Duodenal mucosa (tissue), 2 donors: ENCODE measurements around the gene XXYLT1.
"Not testable (repeated sequence)": the region's sequence is repeated elsewhere in the genome, so short reads cannot be mapped to it uniquely, and the experiment has no call there.

ENCODE experiments used
- H3K27ac ChIP-seq: one replicate; pipeline ENCODE4 v1.7.0; 2013; ENCODE audit warnings: low read depth, low read length
- H3K27me3 ChIP-seq, 2 donors: one replicate each; pipeline ENCODE4 v1.7.0; 2013; ENCODE audit warnings: low read length in 2 of 2, control low read depth in 1 of 2; ENCODE audit not compliant: insufficient read depth in 2 of 2, control insufficient read depth in 1 of 2
- H3K36me3 ChIP-seq, 2 donors: one replicate each; pipeline ENCODE4 v1.7.0; 2013; ENCODE audit warnings: low read length in 2 of 2, control low read depth in 1 of 2; ENCODE audit not compliant: insufficient read depth in 2 of 2, control insufficient read depth in 1 of 2
- H3K4me1 ChIP-seq, 2 donors: one replicate each; pipeline ENCODE4 v1.7.0; 2013; ENCODE audit warnings: low read length in 2 of 2, control low read depth in 1 of 2; ENCODE audit not compliant: insufficient read depth in 2 of 2, control insufficient read depth in 1 of 2
- H3K4me3 ChIP-seq, 2 donors: one replicate each; pipeline ENCODE4 v1.7.0; 2013; ENCODE audit warnings: low read length in 2 of 2, low read depth in 1 of 2
- H3K9ac ChIP-seq, 2 donors: one replicate each; pipeline ENCODE4 v1.7.0; 2013; ENCODE audit warnings: low read length in 2 of 2, low read depth in 1 of 2
- H3K9me3 ChIP-seq, 2 donors: one replicate each; pipeline ENCODE4 v1.7.0; 2013; ENCODE audit warnings: low read length in 2 of 2, control low read depth in 1 of 2; ENCODE audit not compliant: control insufficient read depth in 1 of 2

The XXYLT1 gene

GRCh38 chr3:195218331-195218730 lies 52.6 kb downstream of the XXYLT1 start:
- H3K36me3 ChIP-seq, H3K9ac ChIP-seq, H3K27me3 ChIP-seq, H3K27ac ChIP-seq, H3K4me3 ChIP-seq, H3K4me1 ChIP-seq, H3K9me3 ChIP-seq: not testable (repeated sequence)

DNA sequence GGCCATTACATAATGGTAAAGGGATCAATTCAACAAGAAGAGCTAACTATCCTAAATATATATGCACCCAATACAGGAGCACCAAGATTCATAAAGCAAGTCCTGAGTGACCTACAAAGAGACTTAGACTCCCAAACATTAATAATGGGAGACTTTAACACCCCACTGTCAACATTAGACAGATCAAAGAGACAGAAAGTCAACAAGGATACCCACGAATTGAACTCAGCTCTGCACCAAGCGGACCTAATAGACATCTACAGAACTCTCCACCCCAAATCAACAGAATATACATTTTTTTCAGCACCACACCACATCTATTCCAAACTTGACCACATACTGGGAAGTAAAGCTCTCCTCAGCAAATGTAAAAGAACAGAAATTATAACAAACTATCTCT lies 55.4 kb downstream of the XXYLT1 start:
- not testable (repeated sequence) for H3K9me3 ChIP-seq, H3K27ac ChIP-seq, H3K36me3 ChIP-seq, H3K9ac ChIP-seq, H3K27me3 ChIP-seq, H3K4me1 ChIP-seq, H3K4me3 ChIP-seq

DNA sequence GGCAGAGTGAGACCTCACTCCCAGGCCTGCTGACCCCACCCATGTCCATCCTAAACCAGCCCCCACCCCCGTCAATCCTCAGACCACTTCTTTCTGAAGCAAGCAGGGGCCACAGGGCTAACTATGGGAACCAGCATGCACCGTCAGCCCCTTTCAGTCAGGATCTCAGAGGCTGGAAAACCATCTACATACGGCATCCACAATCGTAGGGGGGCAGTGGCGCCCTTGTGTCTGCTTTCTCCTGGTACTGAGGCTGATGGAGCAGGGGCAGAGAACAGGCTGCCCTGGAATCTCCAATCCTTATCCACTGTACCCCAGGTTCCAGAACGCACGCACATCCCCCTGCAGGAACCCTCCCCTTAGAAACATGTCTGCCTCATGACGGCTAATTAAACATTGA lies 56.6 kb downstream of the XXYLT1 start:
- Histone ChIP-seq H3K4me1 (peaks cover 8 to 9% of the 10 kb centered on the region in 2 donors), H3K9ac (no peak overlapping the region), H3K9me3 (no peaks in the 10 kb centered on the region), H3K27me3 (no peaks in the 10 kb centered on the region), H3K27ac (no peak overlapping the region), H3K4me3 (no peak overlapping the region), H3K36me3 (no peaks in the 10 kb centered on the region)

DNA sequence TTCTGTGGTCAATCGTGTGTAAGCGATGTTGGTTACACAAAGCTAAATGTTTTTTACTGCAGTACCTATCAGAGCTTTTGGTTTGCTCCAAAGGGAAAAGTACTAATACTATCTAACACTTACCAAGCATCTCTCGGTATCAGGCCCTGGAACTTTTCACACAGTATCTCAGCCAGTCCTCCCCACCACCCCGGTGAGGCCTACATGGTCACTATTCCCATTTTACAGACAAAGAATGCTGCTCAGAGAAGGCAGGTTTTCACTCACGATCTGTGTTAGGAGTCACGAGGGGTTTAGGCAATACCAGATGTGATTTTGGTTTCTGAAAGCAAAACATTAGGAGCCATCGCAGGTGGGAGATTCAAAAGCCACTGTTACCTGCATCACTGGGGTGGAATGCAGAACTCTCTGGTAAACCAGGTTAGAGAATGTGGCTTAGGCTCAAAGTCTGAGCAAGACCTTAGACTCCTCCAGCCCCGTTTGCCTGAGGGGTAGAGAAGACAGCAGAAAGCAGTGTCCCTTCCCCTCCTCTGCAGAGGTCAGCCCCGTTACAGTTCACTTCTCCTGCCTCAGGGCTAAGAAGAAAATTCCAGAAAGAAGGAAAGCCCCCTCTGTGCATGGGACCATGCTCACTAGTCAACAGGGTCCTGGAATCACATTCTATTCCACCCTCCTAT lies 57.2 kb downstream of the XXYLT1 start:
- H3K9me3 ChIP-seq = no peaks in the 10 kb centered on the region
- no peaks in the 10 kb centered on the region for H3K27me3 ChIP-seq
- no peak overlapping the region for H3K4me3 ChIP-seq
- H3K4me1 ChIP-seq = peaks cover 9 to 13% of the 10 kb centered on the region in 2 donors
- no peaks in the 10 kb centered on the region for H3K36me3 ChIP-seq
- H3K9ac ChIP-seq = no peak overlapping the region
- H3K27ac ChIP-seq = no peak overlapping the region

DNA sequence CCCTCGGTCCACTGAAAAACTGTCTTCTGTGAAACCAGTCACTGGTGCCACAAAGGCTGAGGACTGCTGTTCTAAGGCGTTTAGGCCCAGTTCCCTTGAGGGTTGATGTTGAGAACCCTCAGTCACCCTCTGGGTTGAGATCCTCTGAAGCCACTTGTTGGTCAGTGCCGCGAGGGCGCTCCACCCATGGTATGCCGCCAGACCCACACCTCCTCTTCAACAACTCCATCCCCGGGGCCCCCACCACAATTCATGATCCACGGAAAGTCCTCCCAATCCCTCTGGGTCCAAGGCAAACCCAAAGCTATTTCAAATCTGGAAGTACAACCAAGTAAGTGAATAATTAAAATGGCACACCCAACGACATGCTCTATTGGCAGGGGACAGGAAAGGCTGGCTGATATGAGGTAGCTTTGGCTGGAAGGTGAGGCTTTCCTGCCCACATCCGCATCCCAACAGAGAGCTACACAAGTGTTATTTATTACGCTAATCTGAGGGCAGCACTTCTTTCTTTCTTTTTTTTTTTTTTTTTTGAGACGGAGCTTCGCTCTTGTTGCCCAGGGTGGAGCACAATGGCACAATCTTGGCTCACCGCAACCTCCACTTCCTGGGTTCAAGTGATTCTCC lies 58.1 kb downstream of the XXYLT1 start:
- Histone ChIP-seq H3K9me3 (no peaks in the 10 kb centered on the region), H3K27me3 (no peaks in the 10 kb centered on the region)

DNA sequence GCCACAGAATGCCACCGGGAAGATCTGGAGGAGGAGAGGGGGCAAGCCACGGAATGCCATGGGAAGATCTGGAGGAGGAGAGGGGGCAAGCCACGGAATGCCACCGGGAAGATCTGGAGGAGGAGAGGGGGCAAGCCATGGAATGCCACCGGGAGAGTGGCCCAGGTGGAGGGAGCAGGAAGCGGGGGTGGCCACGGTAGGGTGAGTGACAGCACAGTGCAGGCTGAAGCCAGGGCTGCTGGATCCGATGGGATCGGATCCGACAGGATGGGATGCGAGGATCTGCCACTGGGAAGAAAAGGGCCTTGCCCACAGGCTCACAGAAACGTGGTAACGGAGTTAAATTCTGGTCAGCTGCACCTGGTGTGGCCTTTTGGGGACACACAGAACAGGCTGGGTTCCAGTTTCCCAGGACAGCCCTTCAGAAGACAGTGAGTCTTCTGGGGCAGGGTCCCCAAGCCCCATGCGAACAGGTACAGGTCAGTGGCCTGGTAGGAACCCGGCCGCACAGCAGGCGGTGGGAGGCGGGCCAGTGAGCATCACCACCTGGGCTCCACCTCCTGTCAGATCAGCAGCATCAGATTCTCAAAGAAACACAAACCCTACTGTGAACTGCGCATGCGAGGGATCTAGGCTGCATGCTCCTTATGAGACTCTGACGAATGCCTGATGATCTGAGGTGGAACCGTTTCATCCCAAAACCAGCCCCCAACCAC lies 58.8 kb downstream of the XXYLT1 start:
- peaks cover 13 to 16% of the 10 kb centered on the region in 2 donors for H3K4me1 ChIP-seq
- H3K9me3 ChIP-seq = no peaks in the 10 kb centered on the region
- H3K36me3 ChIP-seq = no peaks in the 10 kb centered on the region
- no peak overlapping the region for H3K27ac ChIP-seq
- H3K4me3 ChIP-seq = no peak overlapping the region
- no peaks in the 10 kb centered on the region for H3K27me3 ChIP-seq
- H3K9ac ChIP-seq = no peak overlapping the region

More for the DNA sequence above, 58.1 kb downstream of the XXYLT1 start:
- H3K36me3 ChIP-seq = no peaks in the 10 kb centered on the region
- H3K4me3 ChIP-seq = no peak overlapping the region
- H3K4me1 ChIP-seq = peaks cover 13 to 16% of the 10 kb centered on the region in 2 donors
- H3K9ac ChIP-seq = no peak overlapping the region
- no peak overlapping the region for H3K27ac ChIP-seq

- H3K9me3 ChIP-seq = no peaks in the 10 kb centered on the region
- H3K27me3 ChIP-seq = no peaks in the 10 kb centered on the region
- peaks cover 13 to 16% of the 10 kb centered on the region in 2 donors for H3K4me1 ChIP-seq
- H3K36me3 ChIP-seq = no peaks in the 10 kb centered on the region
- H3K9ac ChIP-seq = peak overlapping the region in 1 of 2 donors; percentile 10
- H3K4me3 ChIP-seq = no peak overlapping the region
- peak overlapping the region; percentile 74 for H3K27ac ChIP-seq
Observed at GRCh38 chr3:195210266-195210973, 60.5 kb downstream of the XXYLT1 start.

- Histone ChIP-seq H3K4me3 (no peak overlapping the region), H3K9me3 (no peaks in the 10 kb centered on the region), H3K27ac (peak overlapping the region; percentile 74)
Observed at GRCh38 chr3:195209847-195210265, 61.1 kb downstream of the XXYLT1 start.

DNA sequence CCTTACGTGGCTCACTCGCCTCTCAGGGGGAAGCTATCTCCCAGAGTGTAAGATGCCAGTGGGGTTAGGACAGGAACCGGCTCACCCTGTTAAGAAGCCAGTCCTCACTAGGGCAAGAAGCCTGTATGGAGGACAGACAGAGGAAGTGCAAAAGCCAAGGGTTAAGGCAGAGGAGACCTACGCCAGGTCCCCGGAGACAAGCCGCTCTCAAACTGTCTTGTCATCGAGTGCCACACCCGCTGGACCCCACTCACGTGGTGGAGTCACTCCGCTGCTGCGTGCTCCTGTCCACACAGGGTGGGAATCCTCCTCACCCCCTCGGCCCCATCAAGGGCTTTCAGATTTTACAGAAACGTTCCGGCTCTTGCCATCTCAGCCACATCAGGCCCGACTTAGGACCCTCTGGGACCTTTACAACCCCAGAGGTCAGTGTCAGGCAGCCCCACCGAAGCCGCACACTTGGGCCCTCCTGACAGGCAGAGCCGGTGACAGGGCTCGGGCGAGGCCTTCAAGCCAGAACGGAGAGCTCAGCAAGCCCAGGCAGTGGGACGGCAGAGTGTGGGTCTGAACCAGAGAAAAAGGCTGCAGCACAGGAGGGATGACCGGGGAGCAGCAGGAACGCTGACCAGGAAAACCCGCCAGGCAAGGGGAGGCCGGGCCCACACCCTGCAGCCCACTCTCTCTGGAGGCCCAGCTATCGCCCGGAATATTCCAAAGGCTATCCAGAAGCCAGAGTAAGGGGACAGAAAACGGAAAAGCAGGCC lies 61.7 kb downstream of the XXYLT1 start:
- Histone ChIP-seq H3K9ac (peak overlapping the region; percentile 25 to 26), H3K4me1 (peaks cover 13 to 19% of the 10 kb centered on the region in 2 donors), H3K4me3 (no peak overlapping the region)

More at GRCh38 chr3:195209847-195210265, 61.1 kb downstream of the XXYLT1 start:
- H3K36me3 ChIP-seq = no peaks in the 10 kb centered on the region
- peak overlapping the region; percentile 25 to 26 for H3K9ac ChIP-seq
- H3K27me3 ChIP-seq = no peaks in the 10 kb centered on the region
- H3K4me1 ChIP-seq = peaks cover 13 to 16% of the 10 kb centered on the region in 2 donors

More for the DNA sequence above, 61.7 kb downstream of the XXYLT1 start:
- H3K27ac ChIP-seq = peak overlapping the region; percentile 74
- no peaks in the 10 kb centered on the region for H3K36me3 ChIP-seq
- H3K27me3 ChIP-seq = no peaks in the 10 kb centered on the region
- no peaks in the 10 kb centered on the region for H3K9me3 ChIP-seq
